ENCODE data around the gene CRIP3.
A peak's percentile ranks its signal among the peaks of the same experiment; 100 is the strongest.
"Not testable (repeated sequence)": the region's sequence is repeated elsewhere in the genome, so short reads cannot be mapped to it uniquely, and the experiment has no call there.

CRIP3 gene, protein sequence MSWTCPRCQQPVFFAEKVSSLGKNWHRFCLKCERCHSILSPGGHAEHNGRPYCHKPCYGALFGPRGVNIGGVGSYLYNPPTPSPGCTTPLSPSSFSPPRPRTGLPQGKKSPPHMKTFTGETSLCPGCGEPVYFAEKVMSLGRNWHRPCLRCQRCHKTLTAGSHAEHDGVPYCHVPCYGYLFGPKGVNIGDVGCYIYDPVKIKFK

GRCh38 chr6:43308101-43308989 is at the start of gene CRIP3:
TSS of gene CRIP3 (minus strand) at chr6:43308826. CDS start at chr6:43308792, 34 bp downstream.
- H3K4me3 ChIP-seq (ENCODE audit: control insufficient read depth, low read depth, low read length), result peak within 1 kb of the TSS; percentile 26
- peak; percentile 12 for TF ChIP-seq CTCF (IDR thresholded peaks at IDR 0.05; ENCODE audit: control insufficient read depth, insufficient read depth, low read depth, low read length, missing control alignments)
- DNase-seq (ENCODE audit: low read depth), result no peak

DNA sequence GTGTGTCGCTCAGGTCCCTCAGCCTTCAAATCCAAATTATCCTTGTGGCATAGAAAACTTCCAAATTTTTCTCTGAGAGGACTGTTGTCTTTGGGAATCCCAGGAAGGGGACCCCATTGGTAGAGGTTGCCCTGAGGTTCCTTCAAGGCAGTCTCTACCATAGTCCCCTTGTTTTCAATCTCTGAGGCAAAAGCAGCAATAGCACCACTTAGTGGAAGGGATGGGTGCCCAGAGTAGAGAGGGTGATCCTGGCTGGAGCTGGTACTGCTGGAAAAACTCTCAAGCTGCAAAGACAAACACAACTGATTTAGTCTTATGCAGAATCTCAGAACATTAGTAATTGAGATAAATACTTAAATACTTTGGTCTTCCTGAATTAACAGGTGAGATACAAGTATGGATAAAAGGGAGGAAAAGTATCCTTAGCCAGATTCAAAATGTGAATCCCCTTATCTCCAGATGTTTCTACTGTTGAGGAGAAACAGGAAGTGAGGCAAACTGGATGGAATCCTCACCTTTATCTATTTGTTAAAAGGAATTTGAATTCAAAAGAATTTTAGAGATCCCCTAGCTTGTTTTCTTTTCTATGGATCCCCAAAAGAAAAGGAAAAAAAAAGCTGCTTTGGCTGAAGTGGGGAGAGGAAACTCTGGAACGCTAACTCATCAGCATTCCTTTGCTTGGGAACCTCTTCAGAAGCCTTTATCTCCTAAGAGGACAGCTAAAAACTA is 47.4 kb upstream of the CRIP3 start:
- TF ChIP-seq CTCF (IDR thresholded peaks at IDR 0.05; ENCODE audit: control insufficient read depth, insufficient read depth, low read depth, low read length, missing control alignments), result peak; percentile 53
- no peak overlapping the region for H3K4me3 ChIP-seq (ENCODE audit: control insufficient read depth, low read depth, low read length)
- no peak for DNase-seq (ENCODE audit: low read depth)

GRCh38 chr6:43351951-43352350 is 43.3 kb upstream of the CRIP3 start:
- H3K4me3 ChIP-seq (ENCODE audit: control insufficient read depth, low read depth, low read length); DNase-seq (ENCODE audit: low read depth): not testable (repeated sequence)

DNA sequence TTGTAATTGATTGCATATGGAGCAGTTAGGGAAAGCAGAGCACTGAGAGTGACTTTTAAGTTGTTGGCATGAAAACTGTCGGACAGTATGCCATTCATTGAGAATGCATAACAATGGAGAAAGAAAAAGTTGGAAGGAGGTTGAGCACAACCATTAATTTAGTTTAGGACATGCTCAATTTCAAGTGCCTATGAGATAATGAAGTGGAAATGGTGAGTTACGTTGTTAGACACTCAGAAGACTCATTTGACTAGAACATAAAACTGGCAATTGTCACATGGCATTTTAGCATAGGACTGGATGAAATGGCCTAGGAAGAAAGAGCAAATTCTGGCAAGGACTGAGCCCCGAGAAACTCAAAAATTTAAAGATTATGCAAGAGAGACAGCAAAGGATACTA is 38.8 kb upstream of the CRIP3 start:
- DNase-seq (ENCODE audit: low read depth), result no peak
- H3K4me3 ChIP-seq (ENCODE audit: control insufficient read depth, low read depth, low read length), result no peak overlapping the region
- no peak for TF ChIP-seq CTCF (IDR thresholded peaks at IDR 0.05; ENCODE audit: control insufficient read depth, insufficient read depth, low read depth, low read length, missing control alignments)

GRCh38 chr6:43347021-43347420 is 38.4 kb upstream of the CRIP3 start:
- TF ChIP-seq CTCF (IDR thresholded peaks at IDR 0.05; ENCODE audit: control insufficient read depth, insufficient read depth, low read depth, low read length, missing control alignments), result no peak
- no peak for DNase-seq (ENCODE audit: low read depth)

GRCh38 chr6:43346243-43346642 is 37.6 kb upstream of the CRIP3 start:
- DNase-seq (ENCODE audit: low read depth); H3K4me3 ChIP-seq (ENCODE audit: control insufficient read depth, low read depth, low read length): not testable (repeated sequence)

More at GRCh38 chr6:43347021-43347420, 38.4 kb upstream of the CRIP3 start:
- no peak overlapping the region for H3K4me3 ChIP-seq (ENCODE audit: control insufficient read depth, low read depth, low read length)

- no peak overlapping the region for H3K4me3 ChIP-seq (ENCODE audit: control insufficient read depth, low read depth, low read length)
- no peak for TF ChIP-seq CTCF (IDR thresholded peaks at IDR 0.05; ENCODE audit: control insufficient read depth, insufficient read depth, low read depth, low read length, missing control alignments)
- no peak for DNase-seq (ENCODE audit: low read depth)
Observed at GRCh38 chr6:43339168-43339567, 30.5 kb upstream of the CRIP3 start.

Measured in AG09309 (cell line).